Measurements from ENCODE around the gene IQSEC1.

- no peak for TF ChIP-seq GATA2 (IDR thresholded peaks at IDR 0.05; ENCODE audit: low read depth, low read length)
- TF ChIP-seq GATA3 (IDR thresholded peaks at IDR 0.05; ENCODE audit: low read depth, low read length) = no peak
Measured at GRCh38 chr3:13083898-13084297, 10.7 kb upstream of the IQSEC1 start.
